Kidney tubule cell (primary cell): ENCODE measurements around the gene PDIA5.
A peak's percentile ranks its signal among the peaks of the same experiment; 100 is the strongest.

Experiments used
- DNase-seq: peaks from one replicate; pipeline ENCODE4 v3.0.0-alpha.2; 2018; ENCODE audit warnings: low spot score

Gene PDIA5

DNA sequence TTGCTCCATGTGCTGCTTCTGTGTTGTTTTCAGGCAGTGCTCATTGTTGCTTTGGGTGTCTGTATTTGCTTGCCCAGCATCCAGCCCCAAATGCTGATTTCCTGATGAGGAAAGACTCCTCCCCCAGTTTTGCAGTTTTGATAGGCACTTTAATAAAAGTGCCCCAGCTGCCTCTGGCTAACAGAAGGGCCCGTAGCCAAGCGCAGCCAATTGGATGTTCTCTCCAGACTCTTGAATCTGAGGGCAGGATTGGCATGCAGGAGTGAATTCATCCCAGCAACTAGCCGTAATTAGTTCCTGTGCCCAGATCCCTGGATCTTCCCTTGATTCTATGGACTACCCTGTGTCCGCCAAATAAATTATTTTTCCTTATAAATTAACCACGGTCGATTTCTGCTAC lies 24.4 kb upstream of the PDIA5 start:
- DNase-seq = no peak

DNA sequence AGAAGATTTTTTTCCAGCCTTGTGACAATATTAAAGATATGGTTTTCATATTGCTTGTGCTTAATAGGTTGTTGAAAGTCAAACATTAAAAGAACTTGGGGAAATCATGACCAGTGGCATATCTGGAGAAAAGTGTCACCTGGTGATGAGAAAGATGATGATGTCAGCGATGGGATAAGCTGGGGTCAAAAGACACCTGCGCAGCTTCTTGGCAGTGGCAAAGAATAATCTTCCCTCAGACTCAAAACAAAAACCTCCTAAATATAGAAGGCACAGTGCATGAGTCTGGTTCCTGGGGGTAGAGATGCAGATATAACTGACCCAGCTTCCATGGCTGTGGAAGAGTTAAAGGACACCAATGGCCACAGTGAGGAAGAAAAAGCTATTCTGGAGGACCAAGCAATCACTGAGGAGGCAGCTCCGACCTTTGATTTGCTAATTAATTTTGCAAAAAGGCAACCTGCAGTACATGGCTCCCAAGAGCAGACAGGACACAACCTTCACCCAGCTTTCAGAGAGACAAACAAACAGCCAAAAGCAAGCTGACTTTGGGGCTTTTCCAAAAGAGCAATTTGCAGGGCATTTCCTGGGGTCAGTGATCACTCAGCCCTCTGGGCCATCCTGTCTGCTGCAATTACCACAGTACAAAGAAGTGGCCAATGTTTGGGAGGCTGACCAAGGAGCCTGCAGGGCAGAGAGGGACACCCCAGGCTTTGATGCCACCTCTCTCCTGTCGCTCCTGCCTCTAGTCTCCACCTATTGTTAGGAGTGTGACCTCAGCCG lies 21.7 kb upstream of the PDIA5 start:
- DNase-seq = no peak

DNA sequence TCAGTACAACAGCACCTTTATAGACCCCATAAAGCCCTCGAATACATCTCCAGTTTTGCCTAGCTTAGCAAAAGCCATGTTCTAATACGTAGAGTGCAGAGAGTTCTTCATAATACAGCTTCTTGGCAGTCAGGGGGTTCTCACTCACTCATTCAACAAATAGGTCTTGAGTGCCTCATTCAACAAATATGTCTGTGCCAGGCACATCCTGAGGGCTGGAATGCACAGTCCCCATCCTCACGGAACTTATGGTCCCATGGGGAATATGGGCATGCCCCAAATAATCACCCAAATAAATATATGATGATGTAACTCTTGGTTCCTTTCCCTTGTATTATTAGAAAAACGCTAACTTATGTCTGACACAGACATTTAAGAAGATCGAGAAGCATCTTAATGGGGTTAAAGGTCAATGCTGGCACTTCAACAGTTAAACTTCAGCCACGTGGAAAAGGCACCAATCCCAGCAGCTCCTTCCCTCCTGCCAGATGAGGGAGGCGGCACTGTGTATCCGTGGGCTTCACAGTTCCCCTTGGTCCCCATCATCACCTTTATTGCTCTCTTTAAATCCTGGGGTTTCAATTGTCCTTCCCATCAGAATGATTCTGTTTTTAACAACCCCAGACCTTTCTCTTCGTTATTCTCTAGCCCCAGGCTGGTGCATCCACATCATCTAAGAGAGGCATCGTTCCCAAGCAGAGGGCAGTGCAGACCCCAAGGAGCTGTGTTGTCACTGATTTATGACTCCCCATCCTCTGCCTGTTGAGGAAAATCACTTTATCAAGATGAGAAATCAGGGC lies 20.4 kb upstream of the PDIA5 start:
- DNase-seq = no peak

DNA sequence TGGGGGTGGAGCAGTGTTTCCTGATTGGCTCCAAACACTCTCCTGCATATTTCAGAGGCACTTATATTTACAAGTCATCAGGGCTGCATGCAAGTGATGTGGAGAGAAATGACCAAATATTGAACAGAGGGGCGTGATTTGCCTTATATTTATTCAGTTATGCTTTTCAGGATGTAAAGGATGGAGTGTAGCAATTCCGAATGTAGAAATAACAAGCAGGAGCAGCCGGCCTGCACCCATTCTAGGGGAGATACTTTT lies 19.8 kb upstream of the PDIA5 start:
- DNase-seq = no peak

DNA sequence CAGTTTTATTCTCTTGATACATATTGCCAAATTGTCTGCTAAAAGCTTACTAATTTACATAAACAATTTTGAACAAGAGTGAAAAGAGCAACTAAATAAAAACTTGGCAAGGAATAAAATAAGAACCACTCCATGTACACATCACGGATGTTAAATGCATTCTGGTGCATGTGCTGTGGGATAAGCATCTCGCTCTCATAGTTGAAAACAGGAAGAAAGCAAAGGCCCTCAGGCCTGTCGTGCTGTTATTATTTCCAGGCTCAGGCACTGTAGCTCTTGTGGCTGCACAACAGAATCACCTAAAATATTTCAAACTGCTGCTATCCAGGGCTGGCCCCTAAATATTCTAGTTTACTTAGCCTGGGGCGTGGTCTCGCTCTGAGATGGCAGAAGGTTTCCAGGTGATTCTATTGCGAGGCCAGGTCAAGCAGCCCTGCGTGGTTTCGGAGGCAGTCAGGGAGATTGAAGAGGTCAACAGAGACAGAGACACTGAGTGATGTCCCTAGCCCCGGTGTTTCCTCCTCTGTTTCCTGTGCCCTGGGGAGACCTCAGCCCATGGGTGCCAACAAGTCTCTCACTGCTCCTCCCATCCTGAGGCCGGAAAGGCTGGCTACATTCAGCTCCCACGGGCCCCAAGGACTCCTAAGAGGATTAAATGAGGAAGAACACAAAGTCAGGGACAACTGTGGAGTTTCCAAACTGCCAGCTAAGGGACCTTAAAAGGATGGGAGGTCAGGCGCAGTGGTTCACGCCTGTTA lies 18.2 kb upstream of the PDIA5 start:
- DNase-seq = no peak

DNA sequence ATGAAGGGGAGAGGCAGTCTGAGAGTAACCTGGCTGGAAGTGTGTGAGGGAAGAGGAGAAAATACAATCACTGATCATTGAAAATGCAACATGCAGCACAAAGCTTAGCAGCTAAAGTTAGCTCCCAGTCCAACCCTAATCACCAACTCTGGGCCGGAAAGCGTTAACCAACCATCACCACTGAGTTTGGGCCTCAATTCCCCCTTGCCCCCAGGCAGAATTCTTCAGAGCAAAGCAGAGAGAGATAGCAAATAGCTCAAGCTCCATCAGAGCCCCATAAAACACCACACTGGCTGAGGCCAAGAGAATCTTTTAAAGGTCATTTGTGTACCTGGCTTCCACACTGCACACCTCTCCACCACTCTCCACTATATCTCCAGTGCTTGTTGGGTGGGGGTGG lies 16.2 kb upstream of the PDIA5 start:
- DNase-seq = no peak

DNA sequence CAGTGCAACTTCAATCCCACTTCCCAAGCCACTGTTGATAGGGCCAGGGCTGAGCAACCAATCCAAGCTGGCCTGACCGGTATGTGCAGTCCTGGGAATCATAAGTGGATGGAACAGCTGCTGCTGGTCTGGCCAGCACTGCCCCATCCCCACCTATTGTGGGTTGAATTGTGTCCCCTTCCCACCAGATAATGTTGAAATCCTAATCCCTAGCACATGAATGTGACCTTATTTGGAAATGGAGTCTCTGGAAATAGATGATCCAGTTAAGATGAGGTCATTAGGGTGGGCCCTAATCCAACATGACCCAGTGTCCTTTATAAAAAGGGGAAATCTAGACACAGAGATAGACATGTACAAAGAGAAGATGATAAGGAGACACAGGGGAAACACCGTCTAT lies 13.7 kb upstream of the PDIA5 start:
- DNase-seq = no peak

DNA sequence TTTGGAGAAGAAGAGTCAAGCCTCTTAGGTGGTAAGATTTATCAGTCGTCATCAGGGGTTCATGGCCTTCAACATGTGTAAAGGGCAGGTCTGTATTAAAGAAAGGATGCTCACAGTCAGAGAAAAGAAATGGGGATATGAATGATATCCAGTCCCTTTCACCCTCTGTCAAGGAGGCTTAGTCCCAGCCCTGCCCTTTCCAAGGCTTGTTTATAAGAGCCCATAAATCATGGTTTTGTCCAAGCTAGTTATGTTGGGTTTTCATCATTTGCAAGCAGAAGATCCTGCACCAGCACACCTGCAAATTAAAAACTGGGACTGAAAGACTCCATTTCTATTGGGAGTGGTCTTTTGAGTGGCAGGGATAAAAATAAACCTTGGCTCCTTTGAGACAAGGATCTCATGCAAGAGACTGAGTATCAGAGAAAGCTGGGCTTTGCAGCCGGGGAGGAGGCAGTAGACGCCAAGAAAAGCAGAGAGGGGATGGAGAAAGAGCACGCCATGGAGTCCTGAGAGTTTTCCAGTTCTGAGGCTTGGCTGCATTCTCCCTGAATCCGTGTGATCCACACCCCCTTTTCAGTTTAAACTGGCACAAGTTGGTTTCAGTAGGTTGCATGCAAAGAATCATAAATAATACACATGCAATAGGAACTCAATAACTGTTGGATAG lies 12.6 kb upstream of the PDIA5 start:
- DNase-seq = no peak

DNA sequence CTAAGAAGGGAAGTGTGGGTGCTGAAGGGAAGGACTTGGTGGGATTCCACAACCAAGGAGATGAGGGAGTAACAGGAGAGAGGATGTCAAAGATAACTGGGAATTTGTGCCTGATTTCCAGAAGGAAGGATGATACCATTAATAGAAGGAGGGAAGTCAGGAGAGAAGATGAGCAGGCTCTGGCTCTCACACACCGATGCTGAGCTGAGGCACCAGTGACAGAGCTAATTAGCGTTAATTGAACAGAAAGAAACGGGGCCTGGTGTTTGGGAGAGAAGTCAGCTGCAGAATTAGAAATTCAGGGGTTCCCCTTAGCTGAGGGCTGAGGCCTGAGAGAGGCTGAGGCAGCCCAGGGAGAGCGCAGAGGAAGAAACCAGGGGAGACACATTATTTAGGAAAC lies 11.9 kb upstream of the PDIA5 start:
- DNase-seq = no peak

DNA sequence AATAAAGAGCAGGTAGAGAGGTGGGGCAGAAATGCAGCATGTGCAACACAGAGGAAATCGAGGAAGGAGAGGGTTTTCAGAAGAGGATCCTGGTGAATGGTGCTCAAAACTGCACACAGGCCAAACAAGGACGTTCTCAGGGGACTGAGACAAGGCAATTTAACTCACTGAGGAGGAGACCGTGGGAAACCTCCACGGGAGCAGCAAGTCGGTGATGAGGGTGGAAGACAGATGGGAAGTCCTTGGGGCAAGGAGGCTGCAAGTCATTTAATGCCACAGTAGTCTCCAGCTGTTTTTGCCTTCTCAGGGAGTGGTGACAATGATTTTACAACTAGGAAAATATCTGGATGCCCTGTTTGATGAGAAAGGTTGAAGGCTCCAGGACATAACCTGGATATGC lies 11.5 kb upstream of the PDIA5 start:
- DNase-seq = no peak

DNA sequence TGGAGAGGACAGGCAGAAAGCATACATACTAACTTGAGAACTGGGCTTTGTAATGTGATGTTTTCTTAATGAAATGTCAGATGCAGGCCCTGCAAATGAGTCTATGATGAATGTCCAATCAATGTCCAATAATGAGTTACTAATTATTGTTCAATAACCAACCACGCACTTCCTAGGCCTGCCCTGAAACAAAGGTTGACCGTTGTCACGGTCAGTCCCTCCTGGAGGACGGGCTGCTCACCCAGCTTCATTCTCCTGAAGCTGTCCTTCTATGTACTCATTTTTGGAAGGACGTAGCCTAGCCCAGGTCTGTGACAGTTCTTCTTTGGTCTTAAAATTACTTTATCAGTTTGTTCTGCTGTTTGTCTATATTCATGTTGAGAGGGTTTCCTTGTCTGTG lies 8.3 kb upstream of the PDIA5 start:
- DNase-seq = no peak

DNA sequence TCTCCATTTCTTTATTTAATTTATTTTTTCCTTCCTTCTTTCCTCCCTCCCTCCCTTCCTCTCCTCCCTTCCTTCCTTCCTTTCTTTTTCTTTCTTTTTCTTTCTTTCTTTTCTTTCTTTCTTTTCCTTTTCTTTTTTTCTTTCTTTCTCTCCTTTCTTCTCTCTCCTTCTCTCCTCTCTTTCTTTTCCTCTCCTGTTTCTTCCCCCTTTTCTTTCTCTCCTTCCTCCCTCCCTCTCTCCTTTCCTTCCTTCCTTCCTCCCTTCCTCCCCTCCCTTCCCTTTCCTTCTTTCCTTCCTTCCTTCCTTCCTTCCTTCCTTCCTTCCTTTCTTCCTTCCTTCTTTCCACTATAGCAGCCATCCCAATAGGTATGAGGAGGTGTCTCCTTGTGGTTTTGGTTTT lies 6.8 kb upstream of the PDIA5 start:
- DNase-seq = no peak

DNA sequence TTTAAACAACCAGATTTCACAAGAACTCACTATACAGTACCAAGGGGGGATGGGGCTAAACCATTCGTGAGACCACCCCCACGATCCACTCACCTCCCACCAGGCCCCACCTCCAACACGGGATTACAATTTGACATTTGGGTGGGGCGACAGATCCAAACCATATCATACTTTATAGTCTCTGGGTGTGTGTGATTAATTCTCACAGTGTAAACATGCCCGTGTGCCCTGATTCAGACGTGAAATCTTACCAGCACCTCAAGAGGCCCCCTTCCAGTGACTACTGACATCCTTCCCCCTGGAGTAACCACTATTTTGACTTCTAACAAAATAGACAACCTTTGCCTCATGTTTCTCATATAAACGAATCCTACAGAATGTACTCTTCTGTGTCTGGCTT lies 5.0 kb upstream of the PDIA5 start:
- DNase-seq = no peak

DNA sequence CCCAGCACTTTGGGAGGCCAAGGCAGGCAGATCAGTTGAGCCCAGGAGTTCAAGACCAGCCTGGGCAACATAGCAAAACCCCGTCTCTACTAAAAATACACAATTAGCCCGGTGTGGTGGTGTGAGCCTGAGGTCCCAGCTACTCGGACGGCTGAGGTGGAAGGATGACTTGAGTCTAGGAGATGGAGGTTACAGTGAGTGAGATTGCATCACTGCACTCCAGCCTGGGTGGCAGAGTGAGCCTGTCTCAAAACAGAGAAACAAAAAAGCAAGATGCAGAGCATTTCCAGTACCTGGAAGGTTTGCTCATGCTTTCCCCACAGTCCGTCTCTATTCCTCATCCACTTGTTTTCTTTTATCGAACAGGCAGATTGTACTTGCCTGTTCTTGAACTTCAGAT lies 3.8 kb upstream of the PDIA5 start:
- no peak for DNase-seq

DNA sequence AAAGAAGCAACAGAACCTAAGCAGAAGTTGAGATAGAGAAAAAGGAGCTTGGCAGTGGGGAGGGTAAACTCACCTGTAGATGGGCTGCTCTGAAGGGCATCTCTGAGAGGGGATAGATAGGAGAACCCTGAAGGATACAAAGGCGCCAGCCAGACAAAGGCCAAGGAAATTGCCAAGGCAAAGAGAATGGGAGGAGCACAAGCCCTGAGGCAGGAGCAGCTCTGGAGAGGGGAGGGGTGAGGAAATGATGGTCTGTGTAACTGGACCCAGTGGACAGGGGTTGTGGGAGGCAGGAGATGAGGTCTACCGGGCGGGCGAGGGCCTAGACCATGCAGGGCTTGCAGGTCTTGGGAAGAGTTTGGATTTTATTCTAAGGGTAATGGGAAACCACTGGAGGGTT lies 2.3 kb upstream of the PDIA5 start:
- DNase-seq = no peak

DNA sequence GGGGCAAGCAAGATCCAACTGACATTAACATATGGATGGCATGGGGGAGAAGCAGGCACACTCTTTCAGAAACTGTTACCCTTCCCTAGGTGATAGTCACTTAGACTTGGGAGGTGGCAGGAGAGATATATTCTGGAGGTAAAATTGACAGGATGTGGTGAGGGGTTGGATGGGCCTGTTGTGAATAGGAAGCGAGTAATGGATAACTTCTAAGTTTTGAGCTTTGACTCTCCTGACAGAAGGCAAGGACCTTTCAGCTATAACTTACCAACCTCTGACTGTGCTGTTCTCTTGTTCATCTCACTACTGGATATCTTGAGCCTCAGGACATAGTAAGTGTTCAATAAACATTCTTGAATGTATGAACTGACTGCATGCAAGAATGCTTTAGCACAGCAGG lies 1.9 kb upstream of the PDIA5 start:
- DNase-seq = peak; percentile 62

DNA sequence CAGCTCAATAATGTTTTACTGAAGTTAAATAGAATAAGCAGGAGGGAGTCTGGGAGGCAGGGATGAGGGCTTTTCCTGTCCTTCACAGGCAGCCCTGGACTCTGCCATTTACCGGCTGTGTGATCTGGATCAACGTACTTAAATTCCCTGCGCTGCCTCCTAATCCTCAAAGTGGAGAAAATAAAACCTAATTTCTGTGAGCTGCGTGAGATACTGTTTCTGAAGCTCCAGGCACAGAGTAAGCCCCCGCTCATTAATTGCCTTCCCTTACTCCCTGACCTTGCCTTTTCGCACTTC lies 278 bp upstream of the PDIA5 start:
- DNase-seq = no peak

DNA sequence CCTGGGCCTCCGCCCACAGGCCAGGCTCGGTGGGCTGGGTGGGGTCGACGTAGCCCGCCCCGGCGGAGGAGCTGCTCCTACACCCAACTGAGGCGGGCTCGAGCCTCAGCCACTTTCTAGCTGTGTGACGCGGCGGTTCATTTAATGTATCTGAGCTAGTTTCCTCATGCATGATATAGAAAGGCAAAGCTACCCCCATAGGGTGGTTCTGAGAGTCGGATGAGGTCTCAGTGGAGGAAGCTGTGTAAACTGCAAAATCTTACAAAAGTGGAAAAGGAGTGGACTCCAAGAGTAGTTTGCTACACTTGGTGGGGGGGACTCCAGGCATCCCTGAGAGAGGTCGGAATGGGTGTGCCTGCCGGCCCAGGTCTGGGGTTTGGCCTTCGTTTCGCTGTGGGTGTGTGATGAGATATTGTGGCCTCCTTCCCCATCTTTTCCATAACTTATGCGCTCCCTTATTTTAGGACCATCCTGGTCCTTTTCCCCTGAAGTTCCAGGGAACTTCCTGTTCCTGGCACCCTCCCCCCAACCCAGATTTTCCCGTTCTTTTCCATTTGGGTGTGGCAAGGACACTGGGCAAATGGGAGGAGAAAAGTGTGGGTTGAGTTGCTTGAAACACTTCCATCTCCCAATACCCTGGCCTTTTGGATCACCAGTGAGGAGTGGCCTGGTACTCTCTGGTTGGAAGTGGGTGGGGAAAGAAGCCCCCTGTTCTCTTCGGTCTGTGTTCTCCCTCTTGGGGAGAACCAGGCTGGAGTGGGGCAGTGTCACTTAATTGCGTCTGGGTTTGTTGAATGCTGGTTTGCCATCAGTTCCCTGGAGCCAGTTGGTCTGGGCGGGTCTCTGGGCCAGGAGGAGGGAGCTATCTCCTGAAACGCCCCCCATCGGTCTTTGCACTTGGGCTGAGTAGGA lies 1.1 kb downstream of the PDIA5 start:
- DNase-seq = peak; percentile 29

DNA sequence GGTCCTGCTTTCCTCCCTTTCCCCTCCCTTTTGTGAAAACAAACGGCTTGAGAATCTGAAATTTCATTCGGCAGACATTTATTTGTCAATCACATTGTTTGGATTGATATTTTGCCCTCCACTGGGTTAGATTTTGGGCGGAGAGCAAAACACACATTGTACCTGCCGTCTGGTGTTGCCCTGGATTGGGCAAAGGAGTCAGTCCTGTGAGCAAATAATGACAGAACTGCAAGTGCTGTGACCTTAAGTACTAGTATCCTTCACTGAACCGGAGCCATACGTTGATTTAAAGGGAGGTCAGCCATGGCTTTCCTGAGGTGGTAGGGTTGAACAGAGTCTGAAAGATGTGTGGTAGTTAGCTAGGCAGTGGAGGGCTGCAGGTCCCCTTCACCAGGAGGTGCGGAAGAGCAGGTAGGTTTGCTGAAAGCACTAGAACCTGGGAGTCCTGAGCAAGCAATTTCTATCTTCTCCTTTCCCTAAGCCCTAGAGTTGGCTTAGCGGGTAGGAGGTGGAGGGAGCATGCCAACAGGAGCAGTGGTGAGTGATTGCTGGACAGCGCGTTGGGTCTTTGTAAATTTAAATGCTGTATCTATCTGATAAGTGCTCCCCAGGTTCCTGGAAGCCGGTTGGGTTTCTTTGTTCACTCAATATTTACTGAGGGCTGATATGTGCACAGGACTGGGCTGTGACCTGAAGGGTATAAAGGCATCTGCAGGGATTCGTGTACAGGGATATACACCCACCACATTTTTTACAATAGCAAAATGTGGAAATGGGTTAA lies 2.0 kb downstream of the PDIA5 start:
- no peak for DNase-seq

DNA sequence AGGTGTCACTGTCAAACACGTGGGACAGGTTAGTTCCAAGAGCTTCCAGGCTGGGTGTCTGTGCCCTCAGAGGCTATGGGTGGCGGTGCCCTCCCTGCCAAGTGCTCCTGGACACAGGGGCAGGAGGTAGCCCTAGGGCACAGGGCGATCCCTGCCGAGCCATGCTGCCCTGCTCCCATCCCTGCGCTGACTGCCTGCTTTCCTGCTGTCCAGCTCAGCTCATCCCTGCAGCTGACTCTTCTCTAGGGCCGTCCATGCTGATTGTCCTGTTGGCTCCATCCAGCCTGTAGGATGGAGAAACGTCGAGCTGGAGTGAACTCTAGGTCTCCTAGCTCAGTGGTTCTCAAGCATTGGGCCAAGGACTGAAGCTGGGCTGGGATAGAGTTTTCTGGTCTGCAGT lies 3.7 kb downstream of the PDIA5 start:
- no peak for DNase-seq

DNA sequence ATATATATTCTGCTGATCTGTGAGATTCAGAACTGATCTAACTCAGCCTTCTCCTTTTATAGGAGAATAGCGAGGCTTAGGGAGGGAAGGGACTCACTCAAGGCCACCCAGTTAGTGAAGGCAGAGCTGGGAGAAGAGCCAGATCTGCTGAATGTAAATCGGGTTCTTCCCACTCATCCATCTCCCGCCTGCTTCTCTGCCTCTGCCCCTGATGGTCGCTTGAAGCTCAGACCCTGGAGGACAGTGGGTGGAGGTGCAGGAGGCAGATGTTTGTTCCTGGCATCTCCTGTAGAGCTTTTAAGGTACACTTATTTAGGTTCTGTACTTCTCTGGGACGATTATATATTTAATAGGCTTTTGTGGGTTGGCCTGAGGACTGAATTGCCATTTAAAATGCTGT lies 4.3 kb downstream of the PDIA5 start:
- DNase-seq = no peak
